ENCODE data around the gene RAB3B. TPM values are rescaled to one million over a fixed set of nuclear protein-coding genes. Genes with fewer than 3 reads are reported as not detected.

Gene RAB3B
- total RNA-seq, 4 donors from 2014 or later, result under 0.01 TPM; not detected in 1

DNA sequence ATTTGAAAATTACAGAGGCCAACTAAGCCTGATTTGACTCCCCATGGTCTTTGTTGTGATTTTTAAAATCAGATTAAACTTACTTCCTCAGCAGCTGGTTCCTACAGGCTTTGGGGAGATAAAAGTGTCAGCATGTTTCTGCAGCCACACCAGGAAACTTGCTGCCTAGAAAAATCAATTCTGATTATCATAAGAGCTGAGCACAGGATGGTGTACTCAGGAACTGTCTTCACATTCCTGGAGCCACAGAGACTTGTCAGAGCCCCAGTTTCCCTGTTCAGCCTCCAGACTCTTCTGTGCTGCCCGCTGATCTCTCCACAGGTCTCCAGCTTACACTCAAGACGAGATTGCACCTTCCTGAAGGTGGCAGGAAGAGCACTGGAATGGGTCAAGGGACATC is 23.9 kb downstream of the RAB3B start:
- intact Hi-C loops (cut with DNase I), result no loop called here
- no peak for TF ChIP-seq POLR2A (IDR thresholded peaks at IDR 0.05)
- TF ChIP-seq, protein P1, sequence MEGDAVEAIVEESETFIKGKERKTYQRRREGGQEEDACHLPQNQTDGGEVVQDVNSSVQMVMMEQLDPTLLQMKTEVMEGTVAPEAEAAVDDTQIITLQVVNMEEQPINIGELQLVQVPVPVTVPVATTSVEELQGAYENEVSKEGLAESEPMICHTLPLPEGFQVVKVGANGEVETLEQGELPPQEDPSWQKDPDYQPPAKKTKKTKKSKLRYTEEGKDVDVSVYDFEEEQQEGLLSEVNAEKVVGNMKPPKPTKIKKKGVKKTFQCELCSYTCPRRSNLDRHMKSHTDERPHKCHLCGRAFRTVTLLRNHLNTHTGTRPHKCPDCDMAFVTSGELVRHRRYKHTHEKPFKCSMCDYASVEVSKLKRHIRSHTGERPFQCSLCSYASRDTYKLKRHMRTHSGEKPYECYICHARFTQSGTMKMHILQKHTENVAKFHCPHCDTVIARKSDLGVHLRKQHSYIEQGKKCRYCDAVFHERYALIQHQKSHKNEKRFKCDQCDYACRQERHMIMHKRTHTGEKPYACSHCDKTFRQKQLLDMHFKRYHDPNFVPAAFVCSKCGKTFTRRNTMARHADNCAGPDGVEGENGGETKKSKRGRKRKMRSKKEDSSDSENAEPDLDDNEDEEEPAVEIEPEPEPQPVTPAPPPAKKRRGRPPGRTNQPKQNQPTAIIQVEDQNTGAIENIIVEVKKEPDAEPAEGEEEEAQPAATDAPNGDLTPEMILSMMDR (IDR thresholded peaks at IDR 0.05), result no peak
- no peak overlapping the region for H3K27ac ChIP-seq
- DNase-seq, result no peak
- 79% methylated on average over 2 of the region's 2 CpGs; no CpG with 5 or more reads in 1 of the 2 donors for WGBS, 2 donors
- no peaks in the 10 kb centered on the region for H3K4me1 ChIP-seq
- H3K36me3 ChIP-seq, result no peaks in the 10 kb centered on the region
- H3K4me3 ChIP-seq, result no peak overlapping the region
- no peaks in the 10 kb centered on the region for H3K9me3 ChIP-seq
- peaks cover 0 to 46% (median 0%) of the 10 kb centered on the region in 4 donors for H3K27me3 ChIP-seq

GRCh38 chr1:51964309-51964696 is 26.2 kb downstream of the RAB3B start:
- DNase-seq, result no peak
- Histone ChIP-seq H3K27ac (no peak overlapping the region), H3K4me3 (no peak overlapping the region), H3K9me3 (no peaks in the 10 kb centered on the region), H3K4me1 (no peaks in the 10 kb centered on the region), H3K27me3 (peaks cover 0 to 65% (median 0%) of the 10 kb centered on the region in 4 donors), H3K36me3 (no peaks in the 10 kb centered on the region)
- 78 to 83% methylated on average over 4 of the region's 4 CpGs for WGBS, 2 donors
- intact Hi-C loops (cut with DNase I), result no loop called here
- TF ChIP-seq POLR2A (IDR thresholded peaks at IDR 0.05), result no peak
- TF ChIP-seq, protein P1 (IDR thresholded peaks at IDR 0.05), result no peak

DNA sequence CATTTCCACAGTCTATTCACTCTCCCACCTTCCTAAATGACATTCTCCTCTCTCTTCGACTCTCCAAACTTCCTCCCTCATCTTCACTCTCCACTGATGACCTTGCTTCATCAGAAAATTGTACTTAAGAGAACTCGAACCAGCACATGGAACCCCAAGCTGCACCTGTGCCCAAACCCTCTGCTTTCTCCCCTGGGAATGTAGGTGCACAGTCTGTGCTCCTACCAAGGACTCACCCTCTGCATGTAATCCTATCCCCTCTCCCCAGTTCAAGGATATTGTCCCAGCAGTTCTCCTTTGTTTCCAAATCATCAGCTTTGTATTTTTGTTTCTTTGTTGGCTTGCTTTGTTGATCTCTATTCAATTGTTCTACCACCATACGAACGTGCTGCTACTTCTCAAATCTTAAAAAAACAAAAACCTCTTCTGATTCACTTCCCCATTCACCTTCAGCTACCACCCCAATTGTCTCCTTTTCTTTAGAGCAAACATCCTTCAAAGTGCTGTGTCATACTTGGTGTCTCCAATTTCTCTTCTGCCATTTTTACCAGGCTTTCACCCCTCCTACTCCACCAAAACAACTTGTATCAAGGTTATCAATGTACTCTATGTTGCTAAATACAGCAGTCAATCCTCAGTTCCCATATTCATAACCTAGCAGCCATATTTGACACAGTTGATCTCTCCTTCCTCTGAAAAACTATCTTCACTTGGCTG is 26.8 kb downstream of the RAB3B start:
- no peaks in the 10 kb centered on the region for H3K36me3 ChIP-seq
- TF ChIP-seq, protein P1 (IDR thresholded peaks at IDR 0.05), result no peak
- TF ChIP-seq POLR2A (IDR thresholded peaks at IDR 0.05), result no peak
- 42 to 43% methylated on average over 4 of the region's 4 CpGs for WGBS, 2 donors
- no peaks in the 10 kb centered on the region for H3K4me1 ChIP-seq
- H3K9me3 ChIP-seq, result no peaks in the 10 kb centered on the region
- no peak for DNase-seq
- peaks cover 0 to 65% (median 0%) of the 10 kb centered on the region in 4 donors for H3K27me3 ChIP-seq
- no peak overlapping the region for H3K4me3 ChIP-seq
- intact Hi-C loops (cut with DNase I), result no loop called here
- no peak overlapping the region for H3K27ac ChIP-seq

- no peak for TF ChIP-seq POLR2A (IDR thresholded peaks at IDR 0.05)
- TF ChIP-seq, protein P1 (IDR thresholded peaks at IDR 0.05), result no peak
- no peaks in the 10 kb centered on the region for H3K36me3 ChIP-seq
- 65 to 67% methylated on average over 4 of the region's 4 CpGs for WGBS, 2 donors
- no peaks in the 10 kb centered on the region for H3K9me3 ChIP-seq
- H3K27ac ChIP-seq, result no peak overlapping the region
- H3K4me3 ChIP-seq, result no peak overlapping the region
- H3K27me3 ChIP-seq, result peaks cover 0 to 65% (median 0%) of the 10 kb centered on the region in 4 donors
- intact Hi-C loops (cut with DNase I), result no loop called here
- no peak for DNase-seq
- H3K4me1 ChIP-seq, result no peaks in the 10 kb centered on the region
Observed at GRCh38 chr1:51962486-51963356, 27.8 kb downstream of the RAB3B start.

GRCh38 chr1:51961954-51962353 is 28.5 kb downstream of the RAB3B start:
- WGBS, 2 donors, result 97 to 100% methylated on average over 1 to 2 of the region's 2 CpGs
- Histone ChIP-seq H3K9me3 (no peaks in the 10 kb centered on the region), H3K4me1 (no peaks in the 10 kb centered on the region), H3K36me3 (no peaks in the 10 kb centered on the region), H3K27me3 (peaks cover 0 to 63% (median 0%) of the 10 kb centered on the region in 4 donors), H3K4me3 (no peak overlapping the region), H3K27ac (no peak overlapping the region)
- TF ChIP-seq POLR2A (IDR thresholded peaks at IDR 0.05), result no peak
- TF ChIP-seq, protein P1 (IDR thresholded peaks at IDR 0.05), result no peak
- intact Hi-C loops (cut with DNase I), result no loop called here
- DNase-seq, result no peak
